ENCODE measurements around the gene TPBGL. TPM values are rescaled to one million over a fixed set of nuclear protein-coding genes. Genes with fewer than 3 reads are reported as not detected.
A peak's percentile ranks its signal among the peaks of the same experiment; 100 is the strongest.

Gene TPBGL
- polyA plus RNA-seq, 4 donors: 0.22 to 0.78 TPM; not detected in 2

DNA sequence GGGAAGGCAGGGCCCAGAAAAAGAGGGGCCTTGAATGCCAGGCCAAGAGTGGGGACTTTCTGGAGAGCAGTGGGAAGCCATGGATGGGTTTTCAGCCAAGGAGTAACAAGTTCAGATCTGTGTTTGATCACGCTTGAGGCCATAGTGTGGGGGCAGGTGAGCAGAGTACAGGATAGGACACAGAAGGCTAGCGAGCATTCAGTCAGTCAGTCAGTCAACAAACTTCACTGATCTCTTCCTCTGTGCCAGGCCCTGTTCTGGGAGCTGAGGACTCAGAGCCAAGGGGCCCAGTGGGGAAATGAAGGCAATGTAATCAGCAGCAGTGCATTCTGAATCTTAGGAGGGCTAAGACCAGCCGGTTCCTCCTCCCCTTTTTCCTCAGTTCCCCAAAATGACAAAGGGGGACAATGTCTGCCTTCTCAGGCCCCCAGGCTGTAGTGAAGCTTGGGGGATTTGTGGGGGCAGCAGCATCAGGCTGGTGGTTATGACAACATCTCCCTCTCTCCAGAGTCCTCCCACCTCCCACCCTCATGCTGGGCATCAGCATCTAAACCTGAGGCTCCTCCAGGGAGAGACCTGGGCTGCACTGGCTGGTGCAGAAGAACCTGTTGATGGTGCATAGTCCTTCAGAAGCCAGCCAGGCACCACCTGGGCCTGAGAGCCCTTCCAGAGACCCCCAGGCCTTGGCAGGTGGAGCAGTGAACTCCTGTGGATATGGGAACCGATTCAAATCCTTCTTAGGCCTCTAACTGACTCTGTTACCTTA, 42.9 kb upstream of the TPBGL start:
- FAIRE-seq (no peak), DNase-seq (no peak)
- H3K27ac ChIP-seq (ENCODE audit: low read depth in 1 of 3, low read length in 2 of 3): no peak overlapping the region
- no peaks in the 10 kb centered on the region for H3K27me3 ChIP-seq (ENCODE audit: control insufficient read depth in 3 of 3, insufficient read depth in 3 of 3, low read length in 3 of 3)
- 79 to 90% (median 88%) methylated on average over 4 of the region's 4 CpGs for WGBS, 3 donors
- peaks cover 0 to 93% (median 12%) of the 10 kb centered on the region in 3 donors for H3K36me3 ChIP-seq (ENCODE audit: control insufficient read depth in 3 of 3, insufficient read depth in 2 of 3, low read depth in 1 of 3, low read length in 3 of 3)
- H3K4me3 ChIP-seq (ENCODE audit: low read depth in 1 of 3, low read length in 3 of 3): no peak overlapping the region
- H3K9me3 ChIP-seq (ENCODE audit: control insufficient read depth in 2 of 2, insufficient read depth in 1 of 2, low read depth in 1 of 2, low read length in 1 of 2): no peaks in the 10 kb centered on the region
- H3K4me1 ChIP-seq (ENCODE audit: control insufficient read depth in 3 of 3, insufficient read depth in 2 of 3, low read depth in 1 of 3, low read length in 2 of 3): no peaks in the 10 kb centered on the region

GRCh38 chr11:75198278-75198973, 42.1 kb upstream of the TPBGL start:
- Histone ChIP-seq H3K27me3 (ENCODE audit: control insufficient read depth in 3 of 3, insufficient read depth in 3 of 3, low read length in 3 of 3) (no peaks in the 10 kb centered on the region), H3K27ac (ENCODE audit: low read depth in 1 of 3, low read length in 2 of 3) (no peak overlapping the region), H3K4me3 (ENCODE audit: low read depth in 1 of 3, low read length in 3 of 3) (no peak overlapping the region), H3K9me3 (ENCODE audit: control insufficient read depth in 2 of 2, insufficient read depth in 1 of 2, low read depth in 1 of 2, low read length in 1 of 2) (no peaks in the 10 kb centered on the region), H3K4me1 (ENCODE audit: control insufficient read depth in 3 of 3, insufficient read depth in 2 of 3, low read depth in 1 of 3, low read length in 2 of 3) (peaks cover 0 to 5% (median 0%) of the 10 kb centered on the region in 3 donors), H3K36me3 (ENCODE audit: control insufficient read depth in 3 of 3, insufficient read depth in 2 of 3, low read depth in 1 of 3, low read length in 3 of 3) (peaks cover 3 to 92% (median 12%) of the 10 kb centered on the region in 3 donors)
- DNase-seq: no peak
- 79 to 85% (median 84%) methylated on average over 7 of the region's 7 CpGs for WGBS, 3 donors
- no peak for FAIRE-seq

DNA sequence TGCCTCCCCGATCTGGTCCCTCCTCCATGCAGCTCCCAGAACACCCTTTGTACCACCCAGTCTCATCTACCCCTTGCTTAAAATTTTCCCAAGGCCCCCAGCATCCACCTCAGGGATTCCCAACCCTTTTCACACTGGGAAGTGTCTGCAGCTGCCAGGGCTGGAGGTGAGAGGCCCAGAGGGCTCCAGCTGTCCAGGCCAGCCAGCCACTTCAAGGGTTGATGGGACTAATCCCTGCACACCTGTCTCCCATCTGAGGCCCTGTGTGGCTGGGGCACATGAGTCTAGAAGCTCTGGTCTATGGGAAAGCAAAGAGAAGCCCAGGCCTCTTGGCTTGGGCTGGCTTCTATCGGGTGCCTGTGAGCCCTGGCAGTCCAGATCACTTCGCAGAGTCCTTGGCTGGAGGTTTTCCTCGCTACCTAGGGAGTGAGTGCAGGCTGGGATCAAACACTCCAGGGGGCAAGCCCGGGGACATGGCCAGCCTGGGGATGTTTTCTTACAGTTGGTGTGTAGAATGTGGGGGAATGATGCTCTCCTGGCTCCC, 41.1 kb upstream of the TPBGL start:
- Histone ChIP-seq H3K4me3 (ENCODE audit: low read depth in 1 of 3, low read length in 3 of 3) (no peak overlapping the region), H3K36me3 (ENCODE audit: control insufficient read depth in 3 of 3, insufficient read depth in 2 of 3, low read depth in 1 of 3, low read length in 3 of 3) (peaks cover 3 to 87% (median 12%) of the 10 kb centered on the region in 3 donors), H3K27me3 (ENCODE audit: control insufficient read depth in 3 of 3, insufficient read depth in 3 of 3, low read length in 3 of 3) (no peaks in the 10 kb centered on the region), H3K9me3 (ENCODE audit: control insufficient read depth in 2 of 2, insufficient read depth in 1 of 2, low read depth in 1 of 2, low read length in 1 of 2) (no peaks in the 10 kb centered on the region), H3K27ac (ENCODE audit: low read depth in 1 of 3, low read length in 2 of 3) (no peak overlapping the region), H3K4me1 (ENCODE audit: control insufficient read depth in 3 of 3, insufficient read depth in 2 of 3, low read depth in 1 of 3, low read length in 2 of 3) (peaks cover 0 to 15% (median 0%) of the 10 kb centered on the region in 3 donors)
- DNase-seq (no peak), FAIRE-seq (no peak)
- 79 to 94% (median 92%) methylated on average over 3 to 5 of the region's 5 CpGs for WGBS, 3 donors

GRCh38 chr11:75200051-75200450, 40.5 kb upstream of the TPBGL start:
- Histone ChIP-seq H3K36me3 (ENCODE audit: control insufficient read depth in 3 of 3, insufficient read depth in 2 of 3, low read depth in 1 of 3, low read length in 3 of 3) (peaks cover 3 to 86% (median 12%) of the 10 kb centered on the region in 3 donors), H3K9me3 (ENCODE audit: control insufficient read depth in 2 of 2, insufficient read depth in 1 of 2, low read depth in 1 of 2, low read length in 1 of 2) (no peaks in the 10 kb centered on the region)
- no peak for DNase-seq

DNA sequence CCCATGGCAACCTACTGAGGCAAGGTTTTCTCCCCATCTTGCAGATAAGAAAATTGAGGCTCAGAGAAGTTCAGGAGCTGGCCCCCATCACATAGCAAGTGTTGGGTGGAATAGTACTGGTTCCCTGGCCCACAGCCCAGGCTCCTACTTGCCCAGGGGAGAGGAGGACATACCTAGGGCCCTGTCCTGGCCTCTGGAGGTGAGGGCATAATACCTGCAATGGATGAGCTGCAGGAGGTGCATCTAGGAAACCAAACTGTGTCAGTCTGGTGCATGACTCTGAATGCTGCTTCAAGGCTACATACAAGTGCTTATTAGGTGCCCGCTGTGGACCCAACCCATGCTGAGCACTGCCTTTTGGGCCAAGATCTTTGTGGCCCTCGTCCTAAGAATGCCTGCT, 40.0 kb upstream of the TPBGL start:
- DNase-seq (no peak), FAIRE-seq (no peak)
- Histone ChIP-seq H3K4me3 (ENCODE audit: low read depth in 1 of 3, low read length in 3 of 3) (no peak overlapping the region), H3K4me1 (ENCODE audit: control insufficient read depth in 3 of 3, insufficient read depth in 2 of 3, low read depth in 1 of 3, low read length in 2 of 3) (peaks cover 0 to 26% (median 0%) of the 10 kb centered on the region in 3 donors), H3K27ac (ENCODE audit: low read depth in 1 of 3, low read length in 2 of 3) (no peak overlapping the region), H3K27me3 (ENCODE audit: control insufficient read depth in 3 of 3, insufficient read depth in 3 of 3, low read length in 3 of 3) (no peaks in the 10 kb centered on the region), H3K36me3 (ENCODE audit: control insufficient read depth in 3 of 3, insufficient read depth in 2 of 3, low read depth in 1 of 3, low read length in 3 of 3) (peaks cover 3 to 81% (median 12%) of the 10 kb centered on the region in 3 donors), H3K9me3 (ENCODE audit: control insufficient read depth in 2 of 2, insufficient read depth in 1 of 2, low read depth in 1 of 2, low read length in 1 of 2) (no peaks in the 10 kb centered on the region)
- 81 to 88% (median 82%) methylated on average over 2 of the region's 2 CpGs for whole genome bisulfite sequencing, 3 donors

More at GRCh38 chr11:75200051-75200450, 40.5 kb upstream of the TPBGL start:
- Histone ChIP-seq H3K4me1 (ENCODE audit: control insufficient read depth in 3 of 3, insufficient read depth in 2 of 3, low read depth in 1 of 3, low read length in 2 of 3) (peaks cover 0 to 21% (median 0%) of the 10 kb centered on the region in 3 donors), H3K27ac (ENCODE audit: low read depth in 1 of 3, low read length in 2 of 3) (no peak overlapping the region), H3K27me3 (ENCODE audit: control insufficient read depth in 3 of 3, insufficient read depth in 3 of 3, low read length in 3 of 3) (no peaks in the 10 kb centered on the region), H3K4me3 (ENCODE audit: low read depth in 1 of 3, low read length in 3 of 3) (no peak overlapping the region)
- 65 to 83% (median 77%) methylated on average over 10 of the region's 10 CpGs for WGBS, 3 donors
- FAIRE-seq: no peak

- Histone ChIP-seq H3K36me3 (ENCODE audit: control insufficient read depth in 3 of 3, insufficient read depth in 2 of 3, low read depth in 1 of 3, low read length in 3 of 3) (peaks cover 3 to 69% (median 12%) of the 10 kb centered on the region in 3 donors), H3K4me3 (ENCODE audit: low read depth in 1 of 3, low read length in 3 of 3) (no peak overlapping the region), H3K4me1 (ENCODE audit: control insufficient read depth in 3 of 3, insufficient read depth in 2 of 3, low read depth in 1 of 3, low read length in 2 of 3) (peaks cover 0 to 30% (median 0%) of the 10 kb centered on the region in 3 donors), H3K27ac (ENCODE audit: low read depth in 1 of 3, low read length in 2 of 3) (no peak overlapping the region), H3K9me3 (ENCODE audit: control insufficient read depth in 2 of 2, insufficient read depth in 1 of 2, low read depth in 1 of 2, low read length in 1 of 2) (no peaks in the 10 kb centered on the region), H3K27me3 (ENCODE audit: control insufficient read depth in 3 of 3, insufficient read depth in 3 of 3, low read length in 3 of 3) (no peaks in the 10 kb centered on the region)
- DNase-seq: no peak
- FAIRE-seq: no peak
- 75 to 96% (median 84%) methylated on average over 3 of the region's 3 CpGs for WGBS, 3 donors
Measured at GRCh38 chr11:75201771-75202170, 38.8 kb upstream of the TPBGL start.

DNA sequence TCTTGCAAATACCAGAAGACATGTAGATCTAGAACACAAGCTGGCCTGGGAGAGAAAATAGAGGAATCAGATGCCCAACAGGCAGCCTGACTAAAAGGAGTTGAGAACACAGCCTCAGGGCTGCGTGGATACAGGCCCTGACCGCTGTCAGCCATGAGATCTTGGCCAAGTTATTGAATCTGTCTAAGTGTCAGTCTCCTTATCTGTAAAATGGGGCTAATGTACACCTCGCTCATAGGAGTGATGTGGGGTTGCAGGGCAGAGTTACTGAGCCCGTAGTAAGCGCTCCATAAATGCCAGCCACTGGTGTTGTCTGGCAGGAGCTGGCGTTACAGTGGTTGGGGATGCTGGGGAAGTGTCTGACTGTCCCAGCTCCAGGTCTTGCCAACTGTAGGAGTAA, 38.4 kb upstream of the TPBGL start:
- H3K27ac ChIP-seq (ENCODE audit: low read depth in 1 of 3, low read length in 2 of 3): no peak overlapping the region
- 85 to 93% (median 91%) methylated on average over 6 of the region's 6 CpGs for WGBS, 3 donors
- H3K9me3 ChIP-seq (ENCODE audit: control insufficient read depth in 2 of 2, insufficient read depth in 1 of 2, low read depth in 1 of 2, low read length in 1 of 2): no peaks in the 10 kb centered on the region
- H3K27me3 ChIP-seq (ENCODE audit: control insufficient read depth in 3 of 3, insufficient read depth in 3 of 3, low read length in 3 of 3): no peaks in the 10 kb centered on the region
- DNase-seq: no peak
- peaks cover 3 to 65% (median 12%) of the 10 kb centered on the region in 3 donors for H3K36me3 ChIP-seq (ENCODE audit: control insufficient read depth in 3 of 3, insufficient read depth in 2 of 3, low read depth in 1 of 3, low read length in 3 of 3)
- H3K4me3 ChIP-seq (ENCODE audit: low read depth in 1 of 3, low read length in 3 of 3): no peak overlapping the region
- no peak for FAIRE-seq
- H3K4me1 ChIP-seq (ENCODE audit: control insufficient read depth in 3 of 3, insufficient read depth in 2 of 3, low read depth in 1 of 3, low read length in 2 of 3): peaks cover 0 to 30% (median 0%) of the 10 kb centered on the region in 3 donors

GRCh38 chr11:75203138-75203537, 37.4 kb upstream of the TPBGL start:
- H3K9me3 ChIP-seq (ENCODE audit: control insufficient read depth in 2 of 2, insufficient read depth in 1 of 2, low read depth in 1 of 2, low read length in 1 of 2): no peaks in the 10 kb centered on the region
- H3K4me3 ChIP-seq (ENCODE audit: low read depth in 1 of 3, low read length in 3 of 3): no peak overlapping the region
- H3K27me3 ChIP-seq (ENCODE audit: control insufficient read depth in 3 of 3, insufficient read depth in 3 of 3, low read length in 3 of 3): no peaks in the 10 kb centered on the region
- peaks cover 3 to 56% (median 12%) of the 10 kb centered on the region in 3 donors for H3K36me3 ChIP-seq (ENCODE audit: control insufficient read depth in 3 of 3, insufficient read depth in 2 of 3, low read depth in 1 of 3, low read length in 3 of 3)
- FAIRE-seq (no peak), DNase-seq (no peak)
- WGBS, 3 donors: 86 to 87% (median 87%) methylated on average over 13 of the region's 13 CpGs
- H3K4me1 ChIP-seq (ENCODE audit: control insufficient read depth in 3 of 3, insufficient read depth in 2 of 3, low read depth in 1 of 3, low read length in 2 of 3): peaks cover 0 to 30% (median 0%) of the 10 kb centered on the region in 3 donors
- H3K27ac ChIP-seq (ENCODE audit: low read depth in 1 of 3, low read length in 2 of 3): peak overlapping the region in 1 of 3 donors; percentile 98
